NCI-H446 (cell line): ENCODE results near the gene GATA5.

Experiments used
- DNase-seq, 2 experiments: peaks; one replicate each; lab custom pipeline; 2025; lab: John Stamatoyannopoulos, UW

Gene GATA5

GRCh38 chr20:62487118-62487517 is 11.3 kb upstream of the GATA5 start:
- DNase-seq: no peak

- no peak for DNase-seq
Measured at GRCh38 chr20:62486484-62486883, 10.7 kb upstream of the GATA5 start.

GRCh38 chr20:62485701-62486089 is 9.9 kb upstream of the GATA5 start:
- no peak for DNase-seq

- DNase-seq: no peak
Measured at GRCh38 chr20:62485062-62485700, 9.4 kb upstream of the GATA5 start.

- no peak for DNase-seq
Measured at GRCh38 chr20:62484478-62484877, 8.7 kb upstream of the GATA5 start.

- no peak for DNase-seq
Measured at GRCh38 chr20:62483613-62484458, 8.0 kb upstream of the GATA5 start.

- no peak for DNase-seq
Measured at GRCh38 chr20:62482974-62483373, 7.2 kb upstream of the GATA5 start.

GRCh38 chr20:62482146-62482809 is 6.5 kb upstream of the GATA5 start:
- no peak for DNase-seq

GRCh38 chr20:62481425-62482145 is 5.8 kb upstream of the GATA5 start:
- DNase-seq: no peak

- no peak for DNase-seq
Measured at GRCh38 chr20:62480318-62480717, 4.5 kb upstream of the GATA5 start.

GRCh38 chr20:62479656-62480055 is 3.9 kb upstream of the GATA5 start:
- DNase-seq: no peak

GRCh38 chr20:62479156-62479555 is 3.4 kb upstream of the GATA5 start:
- DNase-seq: no peak

- no peak for DNase-seq
Measured at GRCh38 chr20:62477669-62478455, 2.1 kb upstream of the GATA5 start.

GRCh38 chr20:62476056-62476838 is 452 bp upstream of the GATA5 start:
- DNase-seq: no peak

- DNase-seq: no peak
Measured at GRCh38 chr20:62475027-62475771, 596 bp downstream of the GATA5 start.

- DNase-seq: no peak
Measured at GRCh38 chr20:62474604-62475026, 1.2 kb downstream of the GATA5 start.

- DNase-seq: no peak
Measured at GRCh38 chr20:62473717-62474603, 1.8 kb downstream of the GATA5 start.

- DNase-seq: no peak
Measured at GRCh38 chr20:62472941-62473585, 2.7 kb downstream of the GATA5 start.
